ENCODE measurements around the gene FCHO2. TPM values are rescaled to one million over a fixed set of nuclear protein-coding genes. Genes with fewer than 3 reads are reported as not detected.

The FCHO2 gene
- total and polyA plus RNA-seq, 2 of the 8 experiments (the other 6 are each of a cell fraction or from before 2014, with no cell fraction given), result 4.3 to 15.7 TPM

GRCh38 chr5:73066466-73066865 is 110.6 kb downstream of the FCHO2 start:
- 83% methylated on average over 2 of the region's 2 CpGs; no CpG with 5 or more reads in 1 of the 2 experiments for WGBS, 2 experiments (ENCODE audit: extremely low coverage in 1 of 2, insufficient coverage in 1 of 2, insufficient read length in 1 of 2, insufficient replicate concordance in 2 of 2, low coverage in 1 of 2, low lambda C conversion rate in 2 of 2, missing lambda C conversion rate in 1 of 2)
- H3K79me1 ChIP-seq (ENCODE audit: low read depth, low read length), result no peaks in the 10 kb centered on the region
- no peak overlapping the region for H4K8ac ChIP-seq (ENCODE audit: extremely low read depth, insufficient read depth, low read length)
- no peak overlapping the region for H3K9ac ChIP-seq (replicated peaks in 1 of 4; ENCODE audit: extremely low read depth in 1 of 4, low read depth in 3 of 4, low read length in 3 of 4)
- H3K79me2 ChIP-seq (ENCODE audit: control insufficient read depth in 1 of 2, insufficient read depth in 2 of 2, low read length in 2 of 2), result no peaks in the 10 kb centered on the region
- no peak overlapping the region for H2BK120ac ChIP-seq (replicated peaks; ENCODE audit: low read depth, low read length)
- H4K20me1 ChIP-seq (replicated peaks in 1 of 2; ENCODE audit: control insufficient read depth in 1 of 2, insufficient read depth in 2 of 2, low read length in 2 of 2), result no peaks in the 10 kb centered on the region
- H2AK5ac ChIP-seq (ENCODE audit: low read depth, low read length), result no peak overlapping the region
- H3K4me1 ChIP-seq (replicated peaks in 1 of 4; ENCODE audit: control insufficient read depth in 3 of 4, insufficient read depth in 4 of 4, low read length in 3 of 4), result no peaks in the 10 kb centered on the region
- no peaks in the 10 kb centered on the region for H3K9me3 ChIP-seq (ENCODE audit: insufficient read depth in 2 of 2, low read depth in 1 of 2, low read length in 1 of 2)
- H3K18ac ChIP-seq (ENCODE audit: extremely low read depth, low read length), result no peak overlapping the region
- CTCF ChIA-PET (ENCODE audit: partially characterized antibody), result interaction anchor here (1.3 kb wide), 1 partner anchor 17 kb away, joined by 6 read pairs; no protein-coding TSS in a partner anchor
- FAIRE-seq (no peak), DNase-seq (ENCODE audit: low read depth in 1 of 2, low spot score in 2 of 2) (no peak)
- H3K23ac ChIP-seq (ENCODE audit: insufficient read length), result no peak overlapping the region
- peaks cover 0 to 3% (median 2%) of the 10 kb centered on the region in 4 experiments; a peak in 2 of 8 replicates for H3K36me3 ChIP-seq (ENCODE audit: control insufficient read depth in 2 of 4, insufficient read depth in 4 of 4, low read length in 3 of 4)
- H2BK15ac ChIP-seq (ENCODE audit: low read length), result no peak overlapping the region
- no peak overlapping the region for H4K91ac ChIP-seq (replicated peaks; ENCODE audit: insufficient read length, low read length)
- no peak overlapping the region for H2BK12ac ChIP-seq (ENCODE audit: low read depth, low read length)
- POLR2A ChIA-PET (ENCODE audit: partially characterized antibody), result no interaction called here
- H2BK20ac ChIP-seq (ENCODE audit: low read length), result no peak overlapping the region
- H3K4me2 ChIP-seq (ENCODE audit: insufficient read depth in 1 of 2, low read depth in 2 of 2, low read length in 2 of 2), result no peak overlapping the region
- H3K23me2 ChIP-seq (ENCODE audit: low read depth, low read length), result no peaks in the 10 kb centered on the region
- no peak overlapping the region for H3K14ac ChIP-seq (ENCODE audit: insufficient read length)
- H2BK5ac ChIP-seq (ENCODE audit: low read depth, low read length), result no peak overlapping the region
- no peaks in the 10 kb centered on the region for H3K27me3 ChIP-seq (replicated peaks in 1 of 4; ENCODE audit: control insufficient read depth in 3 of 4, extremely low read depth in 1 of 4, insufficient read depth in 3 of 4, low read length in 3 of 4)
- no peak overlapping the region for H4K5ac ChIP-seq (ENCODE audit: insufficient read length, low read depth, low read length)
- no peak overlapping the region for H3K4ac ChIP-seq (replicated peaks; ENCODE audit: insufficient read length, low read depth, low read length)
- no peak overlapping the region for H3K27ac ChIP-seq (ENCODE audit: low read depth, low read length)
- no peak overlapping the region for H3K4me3 ChIP-seq (ENCODE audit: extremely low read depth in 1 of 4, insufficient read depth in 2 of 4, low read depth in 3 of 4, low read length in 4 of 4)
- H2AFZ ChIP-seq (ENCODE audit: low read length), result no peak overlapping the region
- no peak overlapping the region for H3K56ac ChIP-seq (replicated peaks; ENCODE audit: insufficient read length, low read depth, low read length)
- TF ChIP-seq SP4 (IDR thresholded peaks at IDR 0.05; ENCODE audit: low read length), result no peak
- no peak for TF ChIP-seq E2F6 (IDR thresholded peaks at IDR 0.05)
- no peak for TF ChIP-seq SRF (IDR thresholded peaks at IDR 0.05; ENCODE audit: low read depth, low read length)
- no peak for TF ChIP-seq GTF2F1 (IDR thresholded peaks at IDR 0.05; ENCODE audit: borderline replicate concordance, low read depth, low read length)
- TF ChIP-seq TAF1 (IDR thresholded peaks at IDR 0.05; ENCODE audit: low read depth, low read length), result no peak
- TF ChIP-seq POLR2A (IDR thresholded peaks at IDR 0.05; ENCODE audit: control extremely low read depth in 1 of 2, low read depth in 2 of 2, low read length in 2 of 2), result no peak
- no peak for TF ChIP-seq RNF2 (IDR thresholded peaks at IDR 0.05; ENCODE audit: borderline replicate concordance, low read depth, low read length, missing control alignments, poor library complexity, severe bottlenecking)
- TF ChIP-seq NANOG (IDR thresholded peaks at IDR 0.05; ENCODE audit: insufficient read depth, low read depth, low read length, poor library complexity, severe bottlenecking), result no peak
- TF ChIP-seq SUZ12 (IDR thresholded peaks at IDR 0.05; ENCODE audit: low read length), result no peak
- no peak for TF ChIP-seq JUND (IDR thresholded peaks at IDR 0.05; ENCODE audit: low read length)
- no peak for TF ChIP-seq GABPA (IDR thresholded peaks at IDR 0.05; ENCODE audit: borderline replicate concordance, insufficient read depth, low read length)
- no peak for TF ChIP-seq JUN (IDR thresholded peaks at IDR 0.05; ENCODE audit: low read depth, low read length)
- TF ChIP-seq RAD21 (IDR thresholded peaks at IDR 0.05 in 1 of 2, conservative IDR thresholded peaks at IDR 0.05 in 1 of 2; ENCODE audit: low read depth in 2 of 2, low read length in 2 of 2), result no peak
- no peak for TF ChIP-seq TCF12 (IDR thresholded peaks at IDR 0.05; ENCODE audit: low read depth, low read length)
